HG03095 (cell line): ENCODE results near the gene HSPA12B.

Source experiments
- ATAC-seq: cut with Tn5 transposase; IDR thresholded peaks from one replicate; pipeline ENCODE4 v1.9.1; 2021; ENCODE audit warnings: moderate library complexity; ENCODE audit not compliant: unreplicated experiment

HSPA12B gene

DNA sequence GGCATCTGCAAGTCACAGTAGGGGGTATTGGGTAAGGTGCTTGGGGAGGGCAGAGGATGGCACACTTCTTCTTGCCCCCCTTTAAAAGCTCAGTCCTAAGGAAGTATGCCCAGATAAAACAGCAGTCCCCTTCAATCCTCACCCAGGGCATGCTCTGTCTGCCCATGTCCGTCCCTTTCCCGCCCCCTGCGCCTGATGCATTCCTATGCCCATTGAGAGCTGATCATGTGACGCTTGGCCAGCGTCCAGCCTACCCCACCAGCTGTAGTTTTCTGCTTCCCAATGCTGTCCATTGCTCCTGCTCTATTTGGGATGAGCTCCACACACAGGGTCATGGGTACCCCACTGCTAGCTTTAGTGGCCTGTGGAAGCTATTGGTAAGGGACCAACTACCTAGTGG is 28.4 kb upstream of the HSPA12B start:
- no peak for ATAC-seq

DNA sequence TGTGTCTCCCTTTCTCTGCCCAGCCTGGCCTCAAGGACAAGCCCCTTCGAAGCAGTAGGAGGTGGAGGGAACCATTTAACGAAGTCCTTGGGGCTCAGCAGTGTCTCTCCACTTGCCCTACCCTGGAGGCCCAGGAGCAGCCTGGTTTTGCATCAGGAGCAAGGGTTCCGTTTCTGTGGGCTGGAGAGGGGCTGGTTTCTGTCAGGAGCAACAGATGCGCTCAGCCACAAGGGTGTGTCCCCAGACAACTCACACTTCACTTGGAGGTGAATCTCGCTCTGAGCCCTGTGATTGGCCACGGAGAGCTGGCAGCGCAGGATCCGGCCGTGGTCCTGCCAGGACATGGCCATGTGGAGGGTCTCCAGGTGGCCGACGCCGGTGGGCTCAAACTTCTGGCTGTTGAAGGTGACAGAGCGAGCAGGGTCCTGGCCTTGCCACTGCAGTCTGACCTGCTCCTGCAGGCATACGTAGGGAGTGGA is 27.0 kb upstream of the HSPA12B start:
- ATAC-seq, result no peak

DNA sequence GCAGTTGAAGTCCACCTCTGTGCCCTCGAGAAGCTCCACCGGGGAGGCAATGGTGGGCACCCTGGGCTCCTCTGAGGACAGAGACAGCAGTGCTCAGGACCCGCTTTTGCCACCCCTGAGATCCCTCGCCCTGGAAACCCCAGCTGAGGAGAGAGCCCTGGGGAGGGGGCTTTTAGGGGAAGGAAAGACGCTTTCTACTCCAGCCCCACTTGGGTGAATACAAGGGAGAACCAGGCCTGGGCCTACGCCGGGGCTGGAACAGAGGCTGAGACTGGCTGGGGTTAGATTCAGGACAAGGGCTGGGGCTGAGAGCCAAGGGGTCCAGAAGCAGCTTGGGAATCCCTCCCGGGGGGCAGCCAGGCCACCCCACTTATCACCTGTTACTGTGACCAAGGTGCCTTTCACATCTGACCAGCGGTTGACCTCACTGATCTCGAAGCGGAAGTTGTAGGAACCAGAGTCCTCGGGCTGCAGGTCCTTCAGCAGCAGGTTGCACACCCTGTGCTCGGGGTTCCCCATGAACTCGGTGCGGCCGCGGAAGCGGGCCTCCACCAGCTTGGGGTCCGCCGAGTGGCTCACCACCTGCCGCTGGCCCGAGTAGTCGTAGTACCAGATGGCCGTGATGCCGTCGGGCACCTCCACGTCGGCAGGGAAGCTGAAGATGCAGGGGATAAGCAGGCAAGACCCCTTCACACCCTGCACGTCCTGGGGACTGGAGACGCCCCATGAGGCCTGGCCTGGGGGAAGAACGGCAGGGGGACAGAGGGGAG is 26.3 kb upstream of the HSPA12B start:
- no peak for ATAC-seq

DNA sequence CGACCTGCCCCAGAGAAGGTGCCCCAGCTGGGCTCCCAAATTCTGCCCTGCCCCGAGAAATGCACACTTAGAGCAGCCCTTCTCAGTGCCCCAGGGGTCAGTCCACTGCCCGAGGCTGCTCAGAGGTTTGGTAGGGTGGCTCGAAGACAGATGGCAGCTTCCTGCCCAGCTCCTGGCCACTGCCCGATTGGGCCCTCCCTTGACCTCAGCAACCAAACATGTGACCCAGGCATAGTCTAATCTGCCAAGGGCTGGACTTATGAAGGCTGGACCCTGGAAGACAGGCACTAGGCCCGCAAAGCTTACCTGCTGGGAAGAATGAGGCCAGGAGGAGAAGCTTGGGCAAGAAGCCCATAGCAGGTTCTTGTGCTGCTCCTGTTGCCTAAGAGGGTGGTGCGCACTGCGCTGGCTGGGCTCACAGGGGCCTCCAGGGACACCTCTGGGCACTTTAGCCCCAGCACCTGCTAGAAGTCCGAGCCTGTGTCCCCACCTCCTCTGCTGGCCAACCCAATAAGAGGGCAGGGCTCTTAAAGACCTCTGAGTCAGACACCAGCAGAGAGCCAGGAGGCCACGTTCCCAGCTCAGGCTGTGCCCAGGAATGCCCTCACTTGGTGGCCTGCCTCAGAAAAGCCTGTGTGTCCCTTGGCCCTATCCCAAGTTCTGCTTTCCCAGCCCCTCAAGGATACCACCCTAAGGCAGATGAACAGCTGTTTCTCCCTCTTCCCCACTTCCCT is 25.5 kb upstream of the HSPA12B start:
- ATAC-seq, result no peak

DNA sequence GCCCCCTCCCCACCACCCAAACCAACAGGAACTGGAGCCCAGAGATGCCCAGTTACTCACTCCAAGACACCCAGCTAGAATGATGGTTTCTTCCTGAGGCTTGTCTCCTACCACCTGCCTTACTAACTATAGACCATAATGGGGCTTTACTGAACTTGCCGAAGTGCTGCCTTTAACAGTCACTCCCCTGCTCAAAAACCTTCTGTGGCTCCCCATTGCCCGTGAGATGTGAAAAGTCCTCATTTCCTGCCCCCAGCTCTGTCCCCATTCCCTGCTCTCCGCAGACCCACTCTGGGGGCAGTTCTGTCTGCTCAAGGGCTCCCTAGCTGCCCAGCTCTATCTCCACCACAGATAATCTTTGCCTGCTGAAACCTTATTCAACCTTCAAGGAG is 25.0 kb upstream of the HSPA12B start:
- ATAC-seq, result no peak

DNA sequence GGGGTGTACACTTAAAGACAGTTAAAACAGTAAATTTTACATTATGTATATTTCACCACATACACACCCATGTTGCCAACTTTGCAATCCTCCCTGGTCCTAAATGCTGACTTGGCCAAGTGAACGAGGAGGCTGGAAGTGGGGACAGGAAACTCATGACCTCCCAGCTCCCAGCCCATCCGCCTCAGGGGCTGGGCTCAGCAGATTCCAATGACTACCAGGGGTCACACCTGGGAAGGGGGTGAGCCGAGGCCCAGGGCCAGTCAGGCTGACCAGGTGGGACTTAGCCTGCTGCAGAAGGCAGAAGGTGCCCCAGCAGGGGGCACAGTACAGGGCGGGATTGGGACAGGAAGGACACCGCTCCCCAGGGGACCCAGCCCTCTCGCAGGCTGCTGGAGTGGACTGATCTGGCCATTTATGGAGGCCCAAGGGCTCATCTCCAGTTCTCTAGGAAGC is 22.4 kb upstream of the HSPA12B start:
- ATAC-seq, result no peak

DNA sequence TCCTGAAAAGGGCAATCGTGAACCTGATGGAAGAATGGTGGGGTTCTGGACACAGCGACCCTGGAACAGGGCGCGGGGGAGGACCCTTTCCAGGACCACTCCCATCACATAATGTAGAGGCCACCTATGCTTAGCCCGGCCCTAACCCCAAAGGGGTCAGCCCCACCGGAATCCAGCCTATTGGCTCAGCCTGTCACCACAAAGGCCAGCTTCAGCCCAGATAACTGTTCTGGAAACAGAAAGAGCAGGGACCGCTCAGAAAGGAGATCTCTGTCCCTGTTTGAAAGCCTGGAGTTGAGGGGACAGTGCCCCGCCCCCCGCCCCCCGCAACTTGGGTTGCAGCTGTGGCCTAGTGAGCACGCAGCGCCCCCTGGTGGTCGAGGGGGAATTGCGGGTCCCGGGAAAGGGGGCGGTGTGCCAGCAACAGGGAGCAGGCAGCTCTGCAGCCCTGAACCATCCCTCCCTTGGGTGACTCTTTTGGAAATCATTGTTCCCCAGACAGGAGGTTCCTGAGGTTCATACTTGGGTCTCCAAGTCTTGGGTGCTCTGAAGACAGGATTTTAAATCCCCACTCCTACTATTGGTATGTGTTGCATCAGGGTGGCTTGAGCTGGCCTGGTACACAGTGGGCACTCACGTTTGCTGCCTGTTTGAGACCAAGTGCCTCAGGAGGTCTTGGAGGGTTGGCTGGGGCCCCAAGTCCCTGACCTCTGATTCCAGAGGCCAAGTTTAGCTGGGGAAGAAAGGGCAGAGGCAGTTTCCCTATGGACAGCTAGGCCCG is 21.6 kb upstream of the HSPA12B start:
- ATAC-seq, result no peak

DNA sequence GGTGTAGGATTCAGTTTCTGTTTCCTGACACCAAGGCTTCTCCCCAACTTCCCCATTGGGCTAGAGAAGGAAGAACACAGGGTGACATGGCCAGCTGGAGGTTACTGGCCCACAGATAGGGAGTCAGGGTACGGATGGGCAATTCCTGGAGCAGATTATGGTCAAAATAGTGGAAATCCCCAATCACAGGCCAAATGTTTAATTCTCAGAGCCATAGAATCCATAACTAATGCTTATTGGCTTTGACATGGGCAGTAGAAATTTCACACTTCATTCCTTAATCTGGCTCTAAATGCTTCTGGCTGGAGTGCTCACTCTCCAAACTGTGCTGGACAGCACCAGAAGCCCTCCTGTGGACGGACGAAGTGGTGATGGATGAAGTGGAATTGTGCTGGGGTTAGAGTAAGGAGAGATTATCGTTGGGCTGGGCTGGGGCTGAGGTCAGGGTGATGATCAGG is 21.0 kb upstream of the HSPA12B start:
- ATAC-seq, result no peak

DNA sequence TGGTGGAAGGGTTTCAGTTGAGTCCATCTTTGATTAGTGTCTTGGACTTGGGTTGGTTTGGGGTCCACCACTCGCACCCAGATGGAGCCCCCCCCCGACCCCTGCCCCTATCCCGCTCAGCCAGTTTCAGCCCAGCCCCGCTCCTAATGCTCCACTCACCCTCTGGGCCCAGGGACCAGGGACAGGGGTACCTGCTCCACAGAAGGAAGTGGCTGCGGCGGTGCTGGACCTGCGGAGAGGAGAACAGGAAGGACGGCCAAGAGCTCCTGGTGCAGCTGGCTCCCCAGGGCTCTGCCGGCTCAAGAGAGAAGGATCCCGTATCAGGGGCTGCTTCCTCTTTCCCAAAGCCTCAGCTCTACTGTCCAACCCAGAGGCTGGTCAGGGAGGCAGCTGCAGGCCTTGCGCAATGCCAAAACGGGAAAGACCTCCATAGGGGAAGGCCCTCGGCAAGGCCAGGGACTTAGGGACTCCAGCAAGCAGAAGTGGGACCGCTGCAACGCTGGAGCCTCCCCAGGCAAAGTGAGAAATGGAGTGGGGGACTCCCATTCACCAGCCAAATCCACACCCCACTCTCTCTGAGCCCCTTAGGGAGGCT is 20.1 kb upstream of the HSPA12B start, which contains the start of gene SIGLEC1:
SIGLEC1 (minus strand) TSS at position 322 of the 595 bp plus-strand sequence. CDS start 5,472 bp downstream, outside the sequence.
- ATAC-seq, result no peak

DNA sequence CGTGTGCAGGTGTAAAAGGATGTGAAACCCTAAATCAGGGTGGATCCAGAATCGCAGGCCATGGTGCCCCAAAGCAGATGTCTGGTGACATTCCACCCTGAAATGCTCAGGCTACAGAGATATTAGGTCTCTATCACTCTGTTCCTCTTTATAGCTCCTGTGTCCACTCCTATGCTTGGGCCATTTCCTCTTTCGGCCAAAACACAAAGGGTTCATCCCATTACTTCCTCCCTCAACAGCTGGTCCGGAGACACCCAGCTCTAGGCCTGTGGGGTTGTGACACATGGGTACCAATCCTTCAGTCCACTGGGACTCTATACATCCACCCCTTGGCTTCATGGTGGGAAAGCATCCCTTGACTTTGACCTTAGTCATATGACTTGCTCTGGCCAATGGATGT is 18.4 kb upstream of the HSPA12B start:
- ATAC-seq, result no peak

DNA sequence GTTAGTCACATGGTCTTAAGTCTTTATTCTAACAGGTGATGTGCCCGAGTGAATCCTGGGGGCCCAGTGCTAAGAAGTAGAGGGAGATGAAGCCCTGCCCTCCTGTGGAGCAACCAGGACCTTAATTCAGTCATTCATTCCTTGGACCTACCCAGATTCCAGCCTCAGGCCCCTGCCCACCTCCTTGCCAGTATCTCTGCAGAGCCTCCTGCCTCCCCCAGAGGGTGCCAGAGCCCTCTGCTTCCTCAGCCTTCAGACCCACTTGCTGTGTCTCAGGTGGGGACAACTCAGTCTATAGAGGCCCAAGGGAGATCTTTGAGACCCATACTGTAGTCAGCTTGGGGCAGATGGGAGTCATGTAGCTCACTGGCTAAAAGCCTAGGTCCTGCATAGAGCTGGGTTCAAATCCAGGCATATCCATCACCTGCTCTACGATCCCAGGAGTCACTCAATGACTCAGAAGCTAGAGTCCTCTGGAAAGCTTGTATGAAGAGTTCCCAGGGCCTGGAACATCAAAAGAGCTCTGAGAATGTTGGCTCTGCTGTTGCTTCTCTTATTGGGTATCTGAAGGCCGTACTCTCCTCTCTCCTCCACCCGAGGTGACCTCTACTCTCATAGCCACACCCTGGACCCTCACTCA is 16.2 kb upstream of the HSPA12B start:
- ATAC-seq, result no peak

DNA sequence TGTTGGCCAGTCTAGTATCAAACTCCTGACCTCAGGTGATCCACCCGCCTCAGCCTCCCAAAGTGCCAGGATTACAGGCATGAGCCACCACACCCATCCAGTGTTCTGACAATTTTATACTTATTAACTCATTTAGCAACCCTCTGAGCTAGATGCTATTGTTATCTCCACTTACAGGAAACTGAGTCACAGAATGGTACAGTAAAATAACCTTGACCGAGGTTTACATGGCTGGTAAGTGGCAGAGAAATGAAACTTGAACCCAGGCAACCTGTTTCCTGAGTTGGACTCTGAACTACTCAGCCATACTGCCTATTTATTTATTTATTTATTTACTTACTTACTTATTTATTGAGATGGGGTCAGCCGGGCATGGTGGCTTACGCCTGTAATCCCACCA is 13.4 kb upstream of the HSPA12B start:
- no peak for ATAC-seq

DNA sequence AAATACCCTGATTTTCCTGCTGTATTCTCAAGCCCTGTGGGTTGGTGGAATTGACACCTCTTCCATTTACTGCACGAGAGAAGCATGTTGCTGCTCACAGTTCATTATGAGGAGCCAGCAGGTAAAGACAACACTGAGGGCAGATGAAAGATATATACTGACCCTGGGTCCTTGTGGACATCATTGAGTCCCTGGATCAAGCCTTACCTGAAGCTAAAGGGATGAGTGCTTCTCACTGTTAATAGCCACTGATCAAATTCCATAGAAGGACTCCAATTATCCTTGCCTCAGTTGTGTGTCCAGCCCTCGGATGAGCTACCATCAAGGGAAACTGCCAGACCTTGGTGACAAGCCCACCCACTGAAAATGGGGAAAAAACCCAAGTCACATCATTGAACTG is 12.4 kb upstream of the HSPA12B start:
- ATAC-seq, result no peak

DNA sequence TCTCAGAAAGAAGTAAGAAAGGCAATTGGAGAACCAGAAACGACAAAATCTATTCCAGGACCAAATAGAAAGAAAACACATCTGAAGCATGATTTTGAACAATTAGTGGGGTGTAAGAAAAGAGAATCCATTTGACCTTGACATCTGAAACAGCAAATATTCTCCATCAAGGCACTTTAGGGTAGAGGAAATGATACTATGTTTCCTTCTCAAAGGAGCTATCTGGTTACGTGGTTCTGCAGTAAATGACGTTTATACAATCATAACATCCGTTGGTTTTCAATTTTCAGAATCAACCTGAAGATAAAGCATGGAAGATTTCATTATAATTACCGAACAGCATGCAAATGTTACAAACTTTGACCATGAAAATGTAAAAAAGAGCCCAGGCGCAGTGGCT is 11.9 kb upstream of the HSPA12B start:
- ATAC-seq, result no peak

DNA sequence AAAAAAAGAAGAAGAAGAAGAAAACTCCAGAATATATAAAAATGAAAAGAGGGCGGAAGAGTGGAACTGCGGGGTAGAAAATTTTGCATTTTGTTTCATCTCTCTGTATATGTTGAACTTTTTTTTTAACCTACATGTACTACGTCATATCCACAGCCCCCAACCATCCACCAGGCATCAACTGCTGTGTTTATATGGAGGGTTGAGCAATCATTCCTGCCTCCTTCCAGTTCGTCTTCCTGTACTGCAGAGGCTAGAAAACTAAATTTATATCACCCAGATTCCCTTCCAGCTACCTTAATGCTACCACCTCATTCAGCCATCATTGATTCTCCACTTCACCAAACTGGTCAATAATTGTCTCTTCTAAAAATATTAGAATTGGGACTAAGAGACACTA is 10.6 kb upstream of the HSPA12B start:
- ATAC-seq, result no peak

DNA sequence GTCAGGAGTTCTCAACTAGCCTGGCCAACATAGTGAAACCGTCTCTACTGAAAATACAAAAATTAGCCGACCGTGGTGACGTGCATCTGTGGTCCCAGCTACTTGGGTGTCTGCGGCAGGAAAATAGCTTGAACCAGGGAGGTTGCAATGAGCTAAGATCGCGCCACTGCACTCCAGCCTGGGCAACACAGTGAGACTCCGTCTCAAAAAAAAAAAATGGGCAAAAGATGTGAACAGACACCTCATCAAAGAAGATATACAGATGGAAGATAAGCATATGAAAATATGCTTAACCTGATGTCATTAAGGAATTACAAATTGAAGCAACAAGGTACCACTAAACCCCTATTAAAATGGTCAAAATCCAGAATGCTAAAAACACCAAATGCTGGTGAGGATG is 9.2 kb upstream of the HSPA12B start:
- no peak for ATAC-seq

DNA sequence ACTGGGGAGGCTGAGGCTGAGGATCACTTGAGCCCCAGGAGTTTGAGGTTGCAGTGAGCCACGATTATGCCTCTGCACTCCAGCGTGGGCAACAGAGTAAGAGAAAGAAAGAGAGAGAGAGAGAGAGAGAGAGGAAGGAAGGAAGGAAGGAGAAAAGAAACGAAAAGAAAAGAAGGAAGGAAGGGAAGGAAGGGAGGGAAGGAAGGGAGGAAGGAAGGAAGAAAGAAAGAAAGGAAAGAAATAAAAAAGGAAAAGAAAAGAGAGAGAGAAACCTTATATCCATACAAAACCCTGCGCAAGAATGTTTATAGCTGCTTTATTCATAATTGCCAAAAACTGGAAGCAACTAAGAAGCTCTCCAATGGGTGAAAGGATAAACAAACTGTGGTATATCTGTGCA is 8.1 kb upstream of the HSPA12B start:
- ATAC-seq, result no peak

DNA sequence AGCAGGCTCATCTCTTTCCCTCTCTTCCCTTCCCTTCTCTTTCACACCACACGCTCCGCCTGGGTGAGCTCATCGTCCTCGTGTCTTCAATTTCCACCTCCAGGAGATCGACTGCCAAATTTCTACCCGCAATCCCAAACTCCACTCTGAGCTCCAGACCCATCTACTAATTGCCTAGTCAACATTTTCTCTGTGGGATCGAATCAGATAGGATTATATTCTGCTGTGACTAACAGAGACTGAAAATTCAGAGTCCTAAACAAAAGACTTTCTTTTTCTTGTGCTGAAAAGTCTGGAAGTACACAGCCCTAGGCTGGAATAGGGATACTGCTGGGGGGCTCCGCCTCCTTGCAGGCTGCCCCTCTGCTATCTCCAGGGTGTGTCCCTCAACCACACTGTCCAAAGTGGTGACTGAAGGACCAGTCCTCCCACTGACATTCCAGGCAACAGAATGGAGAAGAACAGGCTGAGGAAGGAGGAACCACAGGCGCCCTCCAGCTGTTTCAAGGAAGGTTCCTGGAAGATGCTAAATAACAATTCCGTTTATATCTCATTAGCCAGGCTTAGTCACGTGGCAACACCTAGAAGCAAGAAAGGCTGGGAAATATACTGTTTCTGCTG is 5.0 kb upstream of the HSPA12B start:
- ATAC-seq, result no peak

DNA sequence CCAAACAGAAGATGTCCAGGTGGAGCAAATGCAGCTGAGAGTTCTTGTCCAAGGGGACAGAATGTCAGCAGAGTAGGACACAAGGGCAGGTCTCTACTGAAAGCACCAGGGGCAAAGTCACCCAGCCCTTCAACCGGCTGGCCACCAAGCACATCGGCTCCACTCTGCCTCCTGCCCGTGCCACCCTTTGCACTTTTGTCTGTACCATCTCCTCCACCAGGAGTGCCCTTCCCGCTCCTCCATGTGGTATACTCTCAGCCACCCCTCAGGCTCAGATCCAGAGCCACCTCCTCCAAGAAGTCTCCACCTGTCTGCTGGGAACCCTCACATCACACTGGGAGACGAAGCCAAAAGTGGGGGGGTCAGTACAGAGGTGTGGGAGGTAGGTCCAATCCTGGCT is 4.1 kb upstream of the HSPA12B start:
- ATAC-seq, result no peak

DNA sequence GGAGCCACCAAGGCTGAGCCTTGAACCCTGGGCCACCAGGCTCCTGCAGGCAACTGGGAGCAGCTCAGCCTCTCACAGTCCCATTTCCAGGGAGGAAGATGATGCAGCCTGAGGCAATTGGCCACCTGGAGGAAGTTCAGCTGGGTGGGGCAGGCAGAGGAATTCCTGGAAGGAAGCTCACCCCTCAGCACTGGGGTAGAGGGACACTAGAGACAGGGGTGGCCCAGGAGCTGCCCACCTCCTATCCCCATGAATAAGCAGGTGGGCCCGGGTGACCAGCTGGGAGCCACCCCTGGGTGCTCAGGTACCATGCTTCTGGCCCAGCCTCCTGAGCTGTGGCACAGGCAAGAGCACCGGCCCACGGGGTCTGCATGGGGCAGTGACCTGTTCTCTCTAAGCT is 3.6 kb upstream of the HSPA12B start:
- ATAC-seq, result no peak
